Heart right ventricle (tissue), 16 donors: Measurements from ENCODE around the gene ZBTB7C. TPM values are rescaled to one million over a fixed set of nuclear protein-coding genes. Genes with fewer than 3 reads are reported as not detected.

ENCODE experiments used
- ATAC-seq, 8 donors: fragments of 200-7000 bp; cut with Tn5 transposase; one replicate each; pipeline ENCODE4 v1.9.1; 2020; ENCODE audit warnings: mild to moderate bottlenecking in 8 of 8, moderate library complexity in 8 of 8, moderate number of reproducible peaks in 1 of 8
- DNase-seq, 2 donors: peaks; one replicate each; pipeline ENCODE4 v3.0.0-alpha.2; 2020
- H3K27ac ChIP-seq, 10 donors: fragments of 200-600 bp; sonication (generic) in 2 of 10; one replicate each; pipeline versions ENCODE4 v1.5.0 to v1.8.0; 2020 to 2022; ENCODE audit warnings: mild to moderate bottlenecking in 3 of 10
- H3K27me3 ChIP-seq, 7 donors: fragments of 200-600 bp; one replicate each; pipeline ENCODE4 v1.8.0; 2021 to 2022; ENCODE audit warnings: mild to moderate bottlenecking in 2 of 7
- H3K36me3 ChIP-seq, 9 donors: fragments of 200-600 bp; sonication (generic) in 1 of 9; one replicate each; pipeline versions ENCODE4 v1.5.0 to v1.8.0; 2020 to 2022; ENCODE audit warnings: mild to moderate bottlenecking in 2 of 9
- H3K4me1 ChIP-seq, 9 donors: fragments of 200-600 bp; sonication (generic) in 1 of 9; one replicate each; pipeline versions ENCODE4 v1.5.0 to v1.8.0; 2020 to 2022; ENCODE audit warnings: mild to moderate bottlenecking in 4 of 9
- H3K4me3 ChIP-seq, 10 donors: fragments of 200-600 bp; sonication (generic) in 2 of 10; one replicate each; pipeline versions ENCODE4 v1.5.0 to v1.8.0; 2020 to 2022; ENCODE audit warnings: mild to moderate bottlenecking in 7 of 10, moderate library complexity in 2 of 10
- H3K9me3 ChIP-seq, 11 donors: fragments of 200-600 bp in 10 of 11; sonication (generic) in 2 of 11; one replicate each; pipeline versions ENCODE4 v1.5.0 to v1.8.0; 2013 to 2022; ENCODE audit warnings: mild to moderate bottlenecking in 2 of 11, control low read depth in 1 of 11, moderate library complexity in 1 of 11
- CTCF ChIP-seq, 9 donors: fragments of 200-600 bp; sonication (generic) in 2 of 9; IDR thresholded peaks; one replicate each; pipeline versions ENCODE4 v1.5.0 to v1.8.0; 2021 to 2022; ENCODE audit warnings: antibody characterized with exemption in 9 of 9, mild to moderate bottlenecking in 5 of 9, moderate library complexity in 1 of 9
- WGBS, 2 donors: extraction: QIAGEN DNeasy Blood & Tissue Kit; methylation state at CpG; one replicate each; pipeline ENCODE4 v1.1.7; 2013; ENCODE audit warnings: inconsistent platforms in 1 of 2; 5-methylcytosine and 5-hydroxymethylcytosine counted together
- intact Hi-C, 10 donors: fragments of 100-400 bp; cut with DNase I; formaldehyde crosslinking; loops; one replicate each; pipeline versions ENCODE4 v1.11.1 to v1.14.2; 2022
- polyA plus RNA-seq, 2 donors: library from polyadenylated mRNA; stranded (reverse); fragments of 200-250 nt; gene quantifications; one replicate each; pipeline ENCODE4 v1.2.3, GENCODE V29; 2013
- total RNA-seq, 10 donors: library from RNA; stranded (reverse); fragmentation: NEBNext Ultra II Directional in 3 of 10; extraction: Animal tissue kit (Norgen Biotek cat#: 25700) in 3 of 10; gene quantifications; one replicate each; pipeline versions ENCODE4 v1.2.1 to v1.2.4, GENCODE V29; 2021 to 2023
- donor health status: Arrhythmogenic right ventricular cardiomyopathy.
- donor health status: ischemic (EF 13 %, LVEDD 7.1; RV severe dilation, severe dysfunction).
- donor health status: healthy with polysubstance abuse.
- donor health status: DM: no; HTN: yes; CAD: no.
- donor health status: DM: no; HTN: no; CAD: no.
- donor health status: ischemic (EF 25% LVEDD 6.9; RV normal size, moderate dysfunction).
- donor health status: ischemic (EF 25% LVEDD 5.7; RV mildly dilated, moderate dysfunction).
- donor health status: healthy.
- donor health status: DM: yes; HTN: yes; CAD: no.
- donor health status: Ischemic cardiomyopathy.
- donor health status: ischemic (EF 35%, LVEDD 5.7; RV mildly dilated, moderate dysfunction).
- donor health status: nonischemic (EF 11% LVEDD 7.7; RV severe dilation, severe dysfunction).
- donor health status: DM: yes; HTN: yes; CAD: no.
- donor health status: PGD.
- donor health status: ischemic (EF 29% LVEDD 5.4; RV normal size, mild dysfunction).
- donor health status: nonischemic (EF 23%, LVEDD 6.1; RV moderate dilation, normal function).

Gene ZBTB7C
- total and polyA plus RNA-seq, 12 donors = 0.49 to 6.3 (median 1.5) TPM

- Histone ChIP-seq H3K9me3 (no peaks in the 10 kb centered on the region), H3K4me1 (peaks cover 5 to 28% (median 16%) of the 10 kb centered on the region in 9 donors), H3K27ac (no peak overlapping the region), H3K4me3 (no peak overlapping the region), H3K36me3 (no peaks in the 10 kb centered on the region), H3K27me3 (peaks cover 0 to 48% (median 8%) of the 10 kb centered on the region in 7 donors)
- DNase-seq (no peak), ATAC-seq (peak in 1 of 8 donors; percentile 35)
- 52 to 63% methylated on average over 5 of the region's 5 CpGs for WGBS, 2 donors
- intact Hi-C loops = no loop called here
- no peak for TF ChIP-seq CTCF (IDR thresholded peaks at IDR 0.05)
Measured at GRCh38 chr18:48133671-48134251, 275.4 kb downstream of the ZBTB7C start.

DNA sequence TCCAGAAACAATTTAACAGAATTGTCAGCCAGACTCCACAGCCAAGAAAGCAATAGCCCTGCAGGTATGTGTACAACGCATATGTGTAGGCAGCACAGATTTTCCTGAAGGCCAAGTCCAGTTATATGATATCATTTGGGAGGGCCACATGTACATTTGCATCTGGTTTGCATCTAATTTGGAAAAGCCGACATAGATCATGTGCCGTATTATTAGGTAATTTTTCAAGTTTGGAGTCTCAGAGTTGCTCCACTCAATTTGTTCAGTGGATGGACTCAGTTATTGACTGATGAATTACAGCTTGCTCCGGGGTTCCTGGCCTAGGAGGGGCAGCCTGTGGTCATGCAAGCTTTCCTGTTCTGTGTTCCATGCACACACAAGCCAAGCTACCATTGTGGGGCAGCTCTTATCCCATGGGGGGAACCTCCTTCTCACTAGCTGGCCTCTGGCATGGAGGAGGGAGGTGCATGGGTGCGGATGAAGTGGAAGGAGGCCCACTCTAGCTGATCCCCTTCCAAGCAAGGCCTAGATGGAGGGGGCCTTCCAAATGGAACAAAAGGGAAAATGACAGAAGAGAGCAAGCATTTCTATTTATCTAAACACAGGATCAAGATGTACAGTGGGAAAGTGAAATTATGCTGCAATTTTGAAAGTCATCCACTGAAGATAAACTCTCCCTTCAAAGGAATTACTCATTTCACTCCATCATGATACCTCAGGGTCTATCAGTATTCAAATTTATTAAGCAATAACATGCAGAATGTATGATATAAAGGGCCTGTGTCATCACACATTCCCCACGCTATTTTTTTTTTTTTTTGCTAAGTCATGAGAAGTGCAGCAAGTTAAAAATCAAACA, 276.2 kb downstream of the ZBTB7C start:
- intact Hi-C loops = no loop called here
- H3K4me1 ChIP-seq = peaks cover 5 to 28% (median 16%) of the 10 kb centered on the region in 9 donors
- peaks cover 0 to 41% (median 8%) of the 10 kb centered on the region in 7 donors for H3K27me3 ChIP-seq
- 86 to 87% methylated on average over 6 of the region's 6 CpGs for WGBS, 2 donors
- no peaks in the 10 kb centered on the region for H3K36me3 ChIP-seq
- ATAC-seq (no peak), DNase-seq (no peak)
- H3K9me3 ChIP-seq = no peaks in the 10 kb centered on the region
- H3K4me3 ChIP-seq = no peak overlapping the region
- H3K27ac ChIP-seq = no peak overlapping the region
- no peak for TF ChIP-seq CTCF (IDR thresholded peaks at IDR 0.05)

DNA sequence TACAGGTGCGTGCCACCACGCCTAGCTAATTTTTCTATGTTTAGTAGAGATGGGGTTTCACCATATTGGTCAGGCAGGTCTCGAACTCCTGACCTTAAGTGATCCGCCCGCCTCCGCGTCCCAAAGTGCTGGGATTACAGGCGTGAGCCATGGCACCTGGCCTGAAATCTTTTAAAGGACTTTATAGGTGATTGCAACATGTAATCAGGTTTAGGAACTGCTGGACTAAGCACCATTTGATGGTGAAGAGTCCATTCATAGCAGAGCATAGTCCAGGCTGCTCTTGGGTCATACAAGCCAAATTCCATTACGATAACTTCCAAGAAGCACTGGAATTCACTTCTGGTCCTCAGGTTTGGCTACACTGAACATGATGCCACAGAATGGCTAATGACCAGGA, 278.1 kb downstream of the ZBTB7C start:
- Histone ChIP-seq H3K27ac (no peak overlapping the region), H3K4me3 (no peak overlapping the region), H3K36me3 (no peaks in the 10 kb centered on the region), H3K9me3 (no peaks in the 10 kb centered on the region), H3K4me1 (peaks cover 0 to 12% (median 7%) of the 10 kb centered on the region in 9 donors), H3K27me3 (peaks cover 0 to 21% (median 5%) of the 10 kb centered on the region in 7 donors)
- no peak for TF ChIP-seq CTCF (IDR thresholded peaks at IDR 0.05)
- DNase-seq (no peak), ATAC-seq (no peak)
- intact Hi-C loops = no loop called here
- WGBS, 2 donors = 97 to 98% methylated on average over 9 of the region's 9 CpGs

GRCh38 chr18:48129621-48130082, 279.5 kb downstream of the ZBTB7C start:
- Histone ChIP-seq H3K27ac (no peak overlapping the region), H3K27me3 (peaks cover 0 to 7% (median 0%) of the 10 kb centered on the region in 7 donors), H3K4me3 (no peak overlapping the region), H3K36me3 (no peaks in the 10 kb centered on the region), H3K9me3 (no peaks in the 10 kb centered on the region), H3K4me1 (peaks cover 0 to 4% (median 0%) of the 10 kb centered on the region in 9 donors)
- 62 to 85% methylated on average over 7 of the region's 7 CpGs for WGBS, 2 donors
- no peak for DNase-seq
- peak in 1 of 8 donors; percentile 35 for ATAC-seq
- intact Hi-C loops = loop anchor here in 1 of 10 donors (10.0 kb wide), 1 partner anchor 45 kb away; no protein-coding TSS in a partner anchor
- no peak for TF ChIP-seq CTCF (IDR thresholded peaks at IDR 0.05)
